22Rv1 (cell line): ENCODE results near the gene LURAP1L.

Experiments
- H3K27ac ChIP-seq: fragments of 450-650 bp; 2 replicates; pipeline ENCODE4 v1.5.1; 2017
- CTCF ChIP-seq: fragments of 450-650 bp; IDR thresholded peaks from 2 replicates; pipeline ENCODE4 v1.5.1; 2017; ENCODE audit warnings: mild to moderate bottlenecking
- ZFX ChIP-seq: fragments of 450-650 bp; IDR thresholded peaks from 2 replicates; pipeline ENCODE4 v1.6.1; 2017; ENCODE audit warnings: antibody characterized with exemption, borderline replicate concordance

LURAP1L gene

GRCh38 chr9:12739014-12739652 is 35.7 kb upstream of the LURAP1L start:
- no peak for TF ChIP-seq ZFX
- TF ChIP-seq CTCF, result no peak
- no peak overlapping the region for H3K27ac ChIP-seq

- H3K27ac ChIP-seq, result no peak overlapping the region
- no peak for TF ChIP-seq ZFX
- no peak for TF ChIP-seq CTCF
Observed at GRCh38 chr9:12740845-12741244, 34.0 kb upstream of the LURAP1L start.

- TF ChIP-seq ZFX (no peak), CTCF (no peak)
Observed at GRCh38 chr9:12748016-12748415, 26.8 kb upstream of the LURAP1L start.

GRCh38 chr9:12748954-12749353 is 25.9 kb upstream of the LURAP1L start:
- TF ChIP-seq CTCF (no peak), ZFX (no peak)
- H3K27ac ChIP-seq, result no peak overlapping the region

More at GRCh38 chr9:12748016-12748415, 26.8 kb upstream of the LURAP1L start:
- no peak overlapping the region for H3K27ac ChIP-seq

- H3K27ac ChIP-seq, result no peak overlapping the region
- TF ChIP-seq ZFX (no peak), CTCF (no peak)
Observed at GRCh38 chr9:12753931-12754330, 20.9 kb upstream of the LURAP1L start.

GRCh38 chr9:12759761-12760160 is 15.1 kb upstream of the LURAP1L start:
- no peak overlapping the region for H3K27ac ChIP-seq
- TF ChIP-seq CTCF (no peak), ZFX (no peak)

GRCh38 chr9:12760758-12761157 is 14.1 kb upstream of the LURAP1L start:
- TF ChIP-seq CTCF (no peak), ZFX (no peak)
- no peak overlapping the region for H3K27ac ChIP-seq
